ENCODE data around the gene RAP1GAP2.
"Not testable (repeated sequence)": the region's sequence is repeated elsewhere in the genome, so short reads cannot be mapped to it uniquely, and the experiment has no call there.

Gene RAP1GAP2

DNA sequence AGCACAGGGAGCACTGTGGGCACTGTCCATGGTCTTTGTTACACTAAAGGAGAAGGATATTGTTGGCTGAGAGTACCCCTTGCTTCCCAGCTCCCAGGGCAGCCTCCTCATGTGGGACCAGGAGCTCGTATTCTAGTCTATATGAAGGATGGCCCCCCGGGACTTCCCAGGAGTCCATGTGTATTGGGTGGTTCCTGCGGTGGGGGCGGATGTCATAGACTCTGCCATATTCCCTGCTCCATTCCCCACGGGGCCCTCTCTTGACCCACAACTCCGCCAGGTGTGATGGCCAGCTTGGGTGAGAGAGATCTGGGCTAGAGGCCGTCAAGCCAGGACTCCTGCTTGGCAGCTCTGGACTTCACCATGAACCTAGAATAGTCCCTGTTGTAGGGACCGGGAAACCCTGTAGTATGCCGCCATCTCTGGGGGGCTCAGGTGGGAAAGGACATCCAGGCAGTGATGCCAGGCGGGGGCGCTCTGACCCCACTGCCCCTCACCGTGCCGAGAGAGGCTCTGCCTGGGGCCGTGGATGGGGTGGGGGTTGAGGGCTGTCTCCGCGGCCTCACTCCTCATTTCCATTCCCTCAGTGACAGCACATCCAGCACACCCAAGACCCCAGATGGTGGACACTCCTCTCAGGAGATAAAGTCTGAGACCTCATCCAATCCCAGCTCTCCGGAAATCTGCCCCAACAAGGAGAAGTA lies 229.3 kb downstream of the RAP1GAP2 start:
- DNase-seq (ENCODE audit: low read depth) = no peak

DNA sequence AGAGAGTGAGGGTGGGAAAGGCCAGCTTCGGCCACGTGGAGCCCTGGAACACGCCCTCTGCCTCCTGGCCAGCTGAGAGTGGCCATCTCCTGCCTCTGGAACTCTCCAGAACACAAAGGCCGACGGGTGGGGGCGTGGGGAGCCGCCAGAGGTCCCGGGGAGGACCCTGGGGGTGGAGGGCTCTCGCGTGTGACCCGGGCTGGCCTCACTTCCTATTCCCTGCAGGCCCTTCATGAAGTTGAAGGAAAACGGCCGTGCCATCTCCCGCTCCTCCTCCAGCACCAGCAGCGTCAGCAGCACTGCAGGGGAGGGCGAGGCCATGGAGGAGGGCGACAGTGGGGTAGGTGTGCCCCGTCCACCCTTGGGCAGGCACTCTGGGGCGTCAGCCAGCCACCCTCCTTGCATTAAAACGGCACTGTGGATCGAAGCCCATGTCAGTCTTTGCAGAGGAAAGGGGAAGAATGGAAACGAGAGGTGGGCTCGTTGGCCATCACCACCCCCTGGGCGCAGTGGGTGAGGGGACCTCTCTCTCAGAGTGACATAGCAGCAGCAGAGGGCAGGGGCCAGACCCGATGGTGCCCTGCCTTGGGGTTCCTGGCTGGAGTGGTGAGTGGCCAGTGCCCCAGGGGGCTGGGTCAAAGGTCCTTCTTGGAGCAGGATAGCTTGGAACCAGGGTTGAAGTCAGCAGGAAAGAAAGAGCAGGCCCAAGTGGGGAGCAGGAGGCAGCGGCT lies 230.1 kb downstream of the RAP1GAP2 start:
- no peak for DNase-seq (ENCODE audit: low read depth)

DNA sequence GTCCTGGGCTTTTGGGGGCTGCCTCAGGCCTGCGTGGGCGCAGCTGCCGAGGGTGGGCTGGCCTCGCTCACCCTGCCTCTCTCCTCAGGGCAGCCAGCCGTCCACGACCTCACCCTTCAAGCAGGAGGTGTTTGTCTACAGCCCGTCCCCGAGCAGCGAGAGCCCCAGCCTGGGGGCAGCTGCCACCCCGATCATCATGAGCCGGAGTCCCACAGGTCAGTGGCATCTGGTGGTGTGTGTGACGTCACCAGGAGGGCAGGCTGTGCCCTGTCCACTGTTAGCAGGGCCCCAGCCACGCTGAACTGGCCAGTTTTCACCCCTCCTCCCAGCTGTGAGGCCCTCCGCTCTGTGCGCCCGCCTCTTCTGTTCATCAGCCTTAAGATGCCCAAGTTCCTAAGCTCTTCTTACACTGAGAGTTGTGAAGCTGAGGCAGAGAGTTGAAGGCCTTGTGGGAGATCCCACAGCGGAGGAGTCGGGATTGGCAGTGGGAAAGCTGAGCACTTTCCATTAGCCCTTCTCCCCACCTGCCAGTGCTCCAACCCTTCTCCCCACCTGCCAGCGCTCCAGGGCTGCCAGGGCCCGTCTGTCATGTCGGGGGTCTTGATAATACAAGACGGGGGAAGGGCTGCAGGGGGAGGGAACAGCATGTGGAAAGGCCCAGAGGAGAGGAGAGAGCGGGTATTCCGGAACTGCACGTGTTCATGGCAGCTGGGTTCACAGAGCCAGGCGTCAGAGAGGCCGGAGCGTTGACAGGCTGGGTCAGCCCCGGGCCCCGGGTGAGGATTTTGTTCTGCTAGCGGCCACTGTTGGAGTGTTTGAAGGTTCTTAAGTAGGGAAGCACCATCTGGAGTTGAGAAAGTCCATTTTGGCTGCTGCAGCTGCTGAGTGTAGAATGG lies 230.9 kb downstream of the RAP1GAP2 start:
- no peak for DNase-seq (ENCODE audit: low read depth)

DNA sequence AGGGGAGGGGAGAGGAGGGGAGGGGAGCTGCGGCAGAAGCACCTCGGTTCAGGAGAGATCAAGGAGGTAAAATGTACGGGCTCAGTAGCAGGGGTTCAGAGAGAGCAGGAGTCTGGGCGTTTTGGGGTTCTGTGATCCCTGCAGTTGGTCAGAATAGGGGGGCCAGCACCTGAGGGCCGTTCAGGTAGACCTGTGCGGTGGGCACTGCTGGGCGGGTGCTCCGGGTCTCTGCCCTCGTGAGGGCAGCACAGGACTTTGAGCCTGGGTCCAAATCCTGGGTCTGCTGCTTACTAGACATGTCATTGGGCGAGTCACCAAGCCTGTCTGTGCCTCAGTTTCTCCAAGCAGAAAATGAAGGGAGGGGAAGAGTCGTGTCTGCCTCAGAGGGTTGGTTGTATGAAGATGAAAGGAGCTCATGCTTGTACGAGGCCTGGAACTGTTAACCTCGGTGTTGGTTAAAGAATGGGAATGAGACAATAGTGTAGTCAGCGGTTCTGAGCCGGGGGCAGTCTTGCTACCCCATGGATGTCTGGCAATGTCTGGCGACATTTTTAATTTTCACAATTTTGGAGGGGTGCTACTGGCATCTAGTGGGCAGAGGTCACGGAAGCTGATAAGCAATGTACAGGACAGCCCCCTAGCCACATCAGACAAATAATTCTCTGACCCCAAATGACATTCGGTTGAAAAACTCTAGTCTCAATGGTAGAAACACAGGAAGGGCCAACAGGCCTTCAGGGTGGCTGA lies 231.7 kb downstream of the RAP1GAP2 start:
- DNase-seq (ENCODE audit: low read depth) = no peak

DNA sequence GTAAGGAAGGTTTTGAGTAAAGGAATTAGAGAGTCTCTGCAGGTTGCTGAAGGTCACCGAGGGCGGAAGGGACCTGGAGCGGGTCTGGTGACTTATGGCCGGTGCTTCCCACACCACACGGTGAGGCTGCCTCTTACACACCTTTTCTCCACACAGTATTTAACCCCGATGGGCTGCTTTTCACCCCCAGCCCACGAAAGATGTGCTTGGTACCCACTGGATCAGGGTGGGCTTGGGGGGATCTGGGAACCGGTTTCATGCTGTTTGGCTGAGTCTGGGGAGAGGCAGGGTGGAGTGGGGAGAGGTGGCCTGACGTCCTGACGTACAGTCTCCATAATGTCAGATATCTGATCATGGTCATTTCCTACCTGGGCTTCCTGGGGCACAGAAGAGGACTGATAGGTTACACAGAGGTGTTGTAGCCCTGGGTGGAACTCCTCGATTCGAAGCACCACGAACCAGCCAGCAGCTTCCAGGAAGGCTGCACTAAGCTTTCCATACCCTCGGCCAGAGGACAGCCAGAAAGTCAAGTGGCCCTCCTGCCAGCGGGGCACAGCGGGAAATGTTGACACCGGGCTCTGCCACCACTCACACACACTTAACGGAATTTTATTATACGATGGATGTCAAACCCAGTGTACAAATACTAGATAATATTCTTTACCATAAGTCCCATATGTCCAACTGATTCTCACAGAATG lies 233.1 kb downstream of the RAP1GAP2 start:
- DNase-seq (ENCODE audit: low read depth) = no peak

DNA sequence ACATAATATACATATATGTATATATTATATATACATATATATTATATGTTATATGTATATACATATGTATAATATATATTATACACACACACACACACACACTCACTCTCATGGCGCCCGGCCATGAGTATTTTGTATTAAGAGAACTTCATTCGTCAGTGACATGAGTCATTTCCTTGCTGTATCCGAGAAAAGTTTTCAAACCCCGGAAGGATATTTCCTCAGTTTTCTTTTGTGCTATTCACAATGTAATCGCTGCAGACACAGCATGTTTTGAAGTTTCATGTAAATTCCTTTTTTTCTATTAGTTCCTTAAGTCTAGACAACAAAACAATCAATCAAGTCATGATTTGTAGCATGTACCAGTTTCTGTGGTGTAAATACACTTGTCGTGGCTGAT lies 233.9 kb downstream of the RAP1GAP2 start:
- peak; percentile 69 for DNase-seq (ENCODE audit: low read depth)

DNA sequence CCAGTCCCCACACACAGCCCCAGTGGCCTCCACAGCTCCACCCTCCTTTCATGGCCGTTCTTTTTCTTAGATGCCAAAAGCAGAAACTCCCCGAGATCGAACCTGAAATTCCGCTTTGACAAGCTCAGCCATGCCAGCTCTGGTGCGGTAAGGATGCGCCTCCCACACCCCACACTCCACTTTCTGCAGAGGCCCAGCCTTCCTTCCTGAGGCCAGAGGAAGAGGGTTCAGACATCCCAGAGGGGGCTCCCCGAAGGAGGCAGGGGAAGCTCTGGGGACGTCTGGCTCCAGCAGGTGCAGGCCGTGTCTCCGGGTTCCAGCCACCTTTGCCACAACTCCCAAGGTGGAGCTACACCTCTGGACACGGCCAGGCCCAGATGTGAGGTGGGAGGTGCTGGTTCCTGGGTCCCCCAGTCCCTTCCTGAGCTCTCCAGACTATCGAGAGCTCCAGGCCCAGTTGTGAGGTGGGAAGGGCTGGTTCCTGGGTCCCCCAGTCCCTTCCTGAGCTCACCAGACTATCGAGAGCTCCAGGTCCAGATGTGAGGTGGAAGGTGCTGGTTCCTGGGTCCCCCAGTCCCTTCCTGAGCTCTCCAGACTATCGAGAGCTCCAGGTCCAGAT lies 234.7 kb downstream of the RAP1GAP2 start:
- not testable (repeated sequence) for DNase-seq (ENCODE audit: low read depth)

DNA sequence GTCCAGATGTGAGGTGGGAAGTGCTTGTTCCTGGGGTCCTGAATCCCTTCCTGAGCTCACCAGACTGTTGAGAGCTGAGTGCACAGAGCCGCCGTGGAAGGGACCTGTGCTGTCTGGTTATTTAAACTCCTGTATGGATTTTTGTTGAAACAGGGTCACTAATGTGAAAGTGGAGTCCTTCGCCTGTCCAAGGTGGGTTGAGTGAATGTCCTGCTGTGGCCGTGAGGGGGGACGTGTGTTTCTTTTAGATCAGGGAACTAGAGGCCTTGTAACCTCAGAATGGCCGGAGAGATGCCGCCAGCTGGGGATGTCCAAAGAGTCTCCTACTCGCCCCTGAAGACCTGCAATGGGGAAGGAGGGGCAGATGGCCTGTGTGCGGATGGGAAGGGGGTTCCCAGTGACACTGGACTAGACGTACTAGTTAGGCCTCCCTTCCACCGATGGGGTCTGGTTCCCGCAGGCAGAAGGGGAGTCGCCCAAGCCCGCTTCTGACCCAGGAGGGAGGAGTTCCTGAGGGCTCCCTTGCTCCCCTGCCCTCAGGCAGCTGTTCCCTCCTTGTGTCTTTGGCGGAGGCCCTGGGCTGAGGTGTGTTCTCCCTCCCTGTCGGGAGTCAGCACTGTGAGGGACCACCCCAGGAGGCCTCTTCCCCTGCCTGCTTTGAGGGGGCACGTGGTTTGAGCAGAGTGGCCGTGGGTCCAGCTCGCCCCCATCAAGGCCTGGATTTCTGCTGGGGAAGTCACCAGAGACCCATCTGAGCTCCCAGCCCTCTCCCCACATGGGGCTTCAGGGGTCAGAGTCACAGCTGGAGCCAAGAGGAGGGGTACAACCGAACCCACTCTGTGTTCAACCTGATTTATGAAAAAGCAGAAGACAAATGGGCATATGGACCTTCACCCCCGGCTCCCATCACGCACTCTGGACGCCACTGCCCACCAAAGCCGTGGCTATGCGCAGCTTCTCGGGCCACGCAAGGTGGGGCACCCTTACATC lies 236.3 kb downstream of the RAP1GAP2 start:
- DNase-seq (ENCODE audit: low read depth) = no peak

DNA sequence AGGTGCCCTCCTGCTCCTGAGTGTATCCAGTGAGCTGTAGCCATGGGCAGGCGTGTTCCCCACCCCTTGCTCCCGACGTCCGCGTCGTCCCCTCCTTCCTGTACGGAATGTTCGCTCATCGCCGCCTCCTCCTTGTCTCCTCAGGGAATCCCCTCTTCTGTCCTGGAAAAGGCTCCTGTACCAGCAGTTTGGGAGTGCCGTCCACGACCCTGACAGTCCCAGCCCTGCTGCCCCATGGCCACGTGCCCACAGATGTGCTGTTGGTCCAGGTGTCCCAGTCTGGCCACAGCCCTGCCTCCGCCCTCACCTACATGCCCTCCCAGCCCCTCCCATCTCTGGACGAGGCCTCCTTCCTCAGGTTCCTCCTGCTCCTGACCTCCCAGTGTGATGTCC lies 237.0 kb downstream of the RAP1GAP2 start:
- DNase-seq (ENCODE audit: low read depth) = no peak

DNA sequence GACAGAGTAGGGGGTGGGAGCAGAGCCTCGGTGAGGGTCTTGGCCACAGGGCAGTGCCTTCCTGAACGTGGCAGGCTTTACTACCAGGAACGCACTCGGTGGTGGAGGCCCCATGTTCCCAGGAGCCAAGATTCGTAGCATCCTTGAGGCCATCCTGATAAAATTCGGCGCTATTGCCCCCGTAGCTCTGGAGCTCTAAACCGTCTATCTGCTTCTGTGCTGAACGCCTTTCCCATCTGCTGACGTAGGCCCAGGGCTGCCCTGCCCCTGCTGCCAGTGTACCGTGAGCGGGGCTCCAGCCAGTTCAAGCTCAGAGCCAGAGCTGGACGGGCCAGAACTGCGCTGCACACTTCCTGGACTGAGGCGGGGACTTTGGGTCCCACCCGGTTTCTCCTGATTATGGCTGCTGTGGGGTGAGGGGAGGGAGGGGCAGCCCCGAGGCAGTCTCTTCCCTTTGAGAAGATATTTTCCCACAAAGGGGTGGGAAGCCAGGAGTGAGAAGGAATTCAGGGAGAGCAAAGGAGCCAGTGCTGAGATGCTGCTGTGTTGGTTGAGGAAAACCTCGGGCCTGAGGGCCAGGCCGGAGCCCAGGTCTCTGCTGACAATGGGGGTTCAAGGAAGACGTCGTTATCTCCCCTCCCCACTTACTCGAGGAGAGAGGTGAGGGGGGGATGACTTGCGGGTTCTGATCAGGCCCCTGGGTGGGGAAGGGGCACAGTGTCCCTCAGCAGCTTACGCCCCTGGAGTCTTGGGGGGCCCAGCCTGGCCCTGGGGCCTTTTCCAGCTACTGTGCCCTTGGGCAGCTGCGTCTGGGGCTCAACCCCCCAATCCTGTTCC lies 237.7 kb downstream of the RAP1GAP2 start:
- DNase-seq (ENCODE audit: low read depth) = no peak

DNA sequence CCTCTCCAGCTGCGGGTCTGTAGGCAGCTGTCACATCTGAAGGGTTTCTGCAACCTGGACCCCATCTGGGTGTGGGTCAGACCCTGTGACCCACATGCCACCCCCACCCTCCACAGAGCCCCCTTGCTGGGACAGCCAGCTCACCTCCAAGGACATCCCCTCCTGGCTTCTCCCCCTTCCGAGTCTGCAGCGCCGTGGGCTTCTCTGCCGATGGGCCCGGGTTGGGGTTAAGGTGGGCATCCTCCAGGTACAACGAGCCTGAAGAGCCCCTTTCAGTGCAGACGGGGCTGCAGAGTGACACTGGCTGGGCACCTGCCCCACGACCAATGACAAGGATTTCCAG lies 238.3 kb downstream of the RAP1GAP2 start:
- no peak for DNase-seq (ENCODE audit: low read depth)

DNA sequence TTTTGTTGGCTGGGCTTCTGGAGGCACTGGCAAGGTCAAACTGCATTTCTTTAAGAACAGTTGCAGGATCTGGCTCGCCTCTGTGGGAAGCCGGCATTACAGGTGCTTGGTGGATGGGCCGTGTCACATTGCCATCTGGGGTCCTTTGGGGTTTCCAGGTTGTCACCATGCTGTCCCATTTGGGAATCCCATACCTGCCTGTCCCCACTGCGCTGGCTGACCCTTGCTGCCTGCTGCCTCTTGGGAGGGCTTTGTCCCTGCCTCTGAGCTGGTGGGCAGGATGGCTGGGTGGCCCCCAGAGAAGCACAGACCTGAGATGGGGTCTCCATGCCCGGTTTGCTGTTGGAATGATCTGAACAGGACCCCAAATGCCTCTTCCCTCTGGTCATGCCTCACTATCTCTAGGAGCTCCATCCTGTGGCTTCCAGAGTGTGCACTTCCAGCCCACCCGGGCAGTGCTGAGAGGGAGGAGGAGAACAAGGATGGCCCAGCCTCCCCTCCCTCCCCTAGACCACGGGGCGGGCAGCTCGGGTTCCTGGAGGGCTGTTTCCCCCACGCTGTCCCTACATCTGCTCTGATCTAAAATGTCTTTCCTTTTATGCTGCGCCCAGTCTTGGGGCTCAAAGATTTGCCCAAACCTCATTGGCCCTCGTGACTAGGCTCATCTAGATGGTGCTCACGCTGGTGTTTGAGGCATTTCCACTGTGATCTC lies 239.2 kb downstream of the RAP1GAP2 start:
- DNase-seq (ENCODE audit: low read depth) = no peak

DNA sequence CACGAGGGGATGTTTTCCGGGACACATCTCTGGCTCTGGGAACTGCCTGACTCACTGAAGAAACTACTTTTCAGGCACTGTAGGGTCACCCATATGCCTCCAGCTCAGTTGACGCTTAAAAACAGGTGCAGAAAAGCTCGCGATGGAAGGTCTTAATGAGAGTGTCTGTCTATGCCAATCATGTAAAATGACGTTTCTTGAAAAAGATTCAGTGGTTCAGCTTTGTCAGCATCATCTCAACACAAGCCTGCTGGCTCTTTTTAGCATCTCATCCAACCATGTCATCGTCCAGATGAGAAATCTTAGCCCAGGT lies 239.7 kb downstream of the RAP1GAP2 start:
- no peak for DNase-seq (ENCODE audit: low read depth)

DNA sequence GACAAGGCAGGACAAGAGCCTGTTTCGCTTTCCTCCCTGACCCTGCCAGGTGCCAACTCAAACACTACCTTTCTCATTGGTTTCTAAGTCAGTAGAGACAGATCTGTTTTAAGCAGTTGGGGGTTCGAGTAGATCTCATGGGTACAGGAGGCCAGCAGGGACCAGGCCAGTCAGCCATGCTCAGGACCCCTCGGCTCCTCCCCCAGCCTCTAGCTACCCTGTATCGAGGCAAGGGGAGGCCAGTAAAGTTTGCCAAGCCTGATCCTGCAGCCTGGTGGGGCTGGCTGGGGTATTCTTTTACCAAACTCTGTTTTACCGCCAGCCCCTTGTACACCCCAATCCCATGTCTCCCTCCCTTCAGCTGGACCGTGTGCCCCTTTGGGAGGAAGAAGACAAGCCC lies 240.6 kb downstream of the RAP1GAP2 start:
- no peak for DNase-seq (ENCODE audit: low read depth)

DNA sequence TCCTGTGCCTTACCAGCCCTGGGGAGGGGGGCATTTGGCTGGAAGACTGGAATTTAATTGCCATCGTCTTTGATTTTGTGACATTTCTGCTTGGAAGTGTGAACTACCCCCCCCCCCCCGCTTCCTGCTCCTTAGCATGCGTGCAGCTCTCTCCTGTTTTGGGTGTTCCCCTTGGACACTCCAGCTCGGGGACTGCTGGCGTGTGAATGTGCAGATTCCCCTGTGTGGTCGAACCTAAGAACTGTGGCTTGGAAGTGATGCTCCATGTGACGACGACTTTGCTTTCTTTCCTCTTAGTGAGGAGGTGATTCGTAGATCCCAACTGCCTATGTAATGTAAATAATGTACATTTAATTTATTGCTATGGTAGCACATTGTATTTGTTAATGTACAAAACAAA lies 241.0 kb downstream of the RAP1GAP2 start:
- DNase-seq (ENCODE audit: low read depth) = no peak

DNA sequence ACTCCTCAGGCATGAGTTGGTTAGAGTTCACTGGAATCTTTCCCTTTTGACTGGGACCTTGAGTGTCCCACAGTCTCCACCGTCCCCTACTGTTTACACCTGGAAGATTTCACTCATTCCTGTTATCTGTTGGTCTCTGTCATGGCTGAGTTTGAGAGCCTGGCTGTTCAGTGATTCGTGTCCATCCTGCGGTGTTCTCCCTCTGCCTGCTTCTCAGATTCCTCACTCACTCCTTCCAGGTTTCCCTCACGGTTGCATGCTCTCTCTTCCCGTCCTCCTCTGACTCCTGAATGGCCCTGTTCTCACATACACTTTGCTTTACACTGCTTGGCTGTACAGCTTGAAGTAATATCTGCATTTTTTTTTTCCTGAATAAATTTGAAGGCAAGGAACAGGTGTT lies 242.7 kb downstream of the RAP1GAP2 start:
- no peak for DNase-seq (ENCODE audit: low read depth)

DNA sequence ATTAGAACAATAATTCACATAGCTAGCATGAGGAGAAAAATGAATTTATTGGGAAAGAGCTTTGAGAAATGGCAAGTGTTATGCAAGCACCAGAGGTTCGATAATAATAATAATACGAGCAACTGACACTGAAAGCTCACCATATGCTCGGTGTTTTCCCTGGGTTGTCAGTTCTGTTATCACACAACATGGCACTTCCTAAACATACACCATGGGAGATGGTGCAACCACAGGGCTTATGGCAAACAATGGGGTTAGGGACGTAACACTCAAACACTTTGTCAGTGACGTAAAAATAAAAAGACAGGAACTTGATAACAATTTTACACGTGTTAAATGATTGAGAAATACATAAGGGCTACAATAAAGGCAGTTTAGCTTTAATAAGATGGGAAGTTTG lies 243.5 kb downstream of the RAP1GAP2 start:
- DNase-seq (ENCODE audit: low read depth) = no peak

DNA sequence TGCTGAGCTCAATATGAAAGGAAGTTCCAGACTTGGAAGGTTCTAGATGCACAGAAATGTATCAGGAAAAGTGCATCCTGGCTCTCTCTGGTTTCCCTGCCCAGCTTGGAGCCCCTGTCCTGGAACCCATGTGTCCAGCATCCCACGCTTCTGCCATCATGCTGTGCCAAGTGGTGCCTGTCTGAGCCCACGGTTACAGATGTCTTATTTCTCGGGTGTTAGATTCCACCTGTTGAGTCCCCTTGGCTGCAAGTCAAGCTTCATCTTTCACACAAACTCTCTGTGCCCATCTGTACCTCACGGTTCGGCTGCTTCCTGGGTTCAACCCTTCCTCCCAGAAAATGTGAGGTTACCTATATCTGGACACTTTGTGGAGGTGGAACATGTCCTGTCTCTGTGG lies 244.6 kb downstream of the RAP1GAP2 start:
- no peak for DNase-seq (ENCODE audit: low read depth)

Measured in fibroblast of gingiva (primary cell).